Endothelial cell of umbilical vein (primary cell): ENCODE measurements around the gene PYGB. TPM values are rescaled to one million over a fixed set of nuclear protein-coding genes. Genes with fewer than 3 reads are reported as not detected.

Experiments used
- BruUV-seq: library from RNA; stranded (reverse); fragments of 400-500 nt; replicated peaks from 2 replicates; lab custom pipeline; 2021; lab: Mats Ljungman, UMichigan
- CTCF ChIA-PET: fragments of 300-600, 350-600 bp; sonication (Branson Sonifier 250); formaldehyde crosslinking; loops from one replicate; lab custom pipeline; 2021; ENCODE audit warnings: antibody characterized with exemption, inconsistent platforms; lab: Charles Lee
- POLR2A ChIA-PET: fragments of 300-600, 350-600 bp; sonication (Branson Sonifier 250); formaldehyde crosslinking; loops from one replicate; lab custom pipeline; 2021; ENCODE audit warnings: antibody characterized with exemption, inconsistent platforms; lab: Charles Lee
- DNase-seq: peaks from one replicate; pipeline ENCODE4 v3.0.0-alpha.2; 2011; ENCODE audit warnings: low read depth, low spot score
- FAIRE-seq: peaks from 2 replicates; lab custom pipeline; 2011; peaks lifted over from hg19 to GRCh38; lab: Jason Lieb, UNC
- H2AFZ ChIP-seq: 2 replicates; pipeline ENCODE4 v1.6.0; 2012; ENCODE audit warnings: low read depth, low read length, control low read depth, inconsistent platforms
- H3K27ac ChIP-seq: 2 replicates; pipeline ENCODE4 v1.5.1; 2011; ENCODE audit warnings: low read depth, mild to moderate bottlenecking, control low read depth, low read length, moderate library complexity; ENCODE audit not compliant: insufficient read depth
- H3K27me3 ChIP-seq, 2 experiments: 2 replicates each; pipeline versions ENCODE4 v1.6.0 to v1.6.1; 2011; ENCODE audit warnings: low read length in 2 of 2, mixed read lengths in 1 of 2; ENCODE audit not compliant: control insufficient read depth in 2 of 2, insufficient read depth in 2 of 2
- H3K36me3 ChIP-seq, 2 experiments: 2 replicates in 1 of 2; 3 replicates in 1 of 2; pipeline ENCODE4 v1.5.1; 2011; ENCODE audit warnings: low read length in 2 of 2, mild to moderate bottlenecking in 1 of 2, moderate library complexity in 1 of 2; ENCODE audit not compliant: control insufficient read depth in 2 of 2, insufficient read depth in 2 of 2; ENCODE audit errors: extremely low read depth in 1 of 2
- H3K4me1 ChIP-seq: 3 replicates; pipeline ENCODE4 v1.5.1; 2011; ENCODE audit warnings: mild to moderate bottlenecking, low read length; ENCODE audit not compliant: control insufficient read depth, insufficient read depth; ENCODE audit errors: extremely low read depth
- H3K4me2 ChIP-seq: 2 replicates; pipeline ENCODE4 v1.6.1; 2011; ENCODE audit warnings: low read length, control low read depth, mixed read lengths; ENCODE audit not compliant: insufficient read depth
- H3K4me3 ChIP-seq, 3 experiments: fragments of 200-600 bp in 1 of 3; sonication (generic), shearing (Covaris generic) in 1 of 3; replicated peaks in 1 of 3; 2 replicates each; pipeline ENCODE4 v1.5.1; 2011 to 2016; ENCODE audit warnings: control low read depth in 3 of 3, low read length in 3 of 3, mild to moderate bottlenecking in 2 of 3, inconsistent platforms in 1 of 3, low read depth in 1 of 3, moderate library complexity in 1 of 3; ENCODE audit not compliant: insufficient read depth in 1 of 3
- H3K79me2 ChIP-seq: 2 replicates; pipeline ENCODE4 v1.6.0; 2012; ENCODE audit warnings: low read length, inconsistent platforms; ENCODE audit not compliant: control insufficient read depth, insufficient read depth
- H3K9ac ChIP-seq: replicated peaks from 2 replicates; pipeline ENCODE3; 2011; ENCODE audit warnings: low read length, control low read depth; ENCODE audit not compliant: insufficient read depth; ENCODE audit errors: extremely low read depth
- H3K9me1 ChIP-seq: replicated peaks from 3 replicates; pipeline ENCODE4 v1.6.0; 2011; ENCODE audit warnings: mild to moderate bottlenecking, low read length; ENCODE audit not compliant: control insufficient read depth, insufficient read depth; ENCODE audit errors: extremely low read depth
- H3K9me3 ChIP-seq: replicated peaks from 2 replicates; pipeline ENCODE4 v1.5.1; 2012; ENCODE audit warnings: low read length, inconsistent platforms; ENCODE audit not compliant: control insufficient read depth, insufficient read depth
- H4K20me1 ChIP-seq: replicated peaks from 2 replicates; pipeline ENCODE3; 2011; ENCODE audit warnings: mild to moderate bottlenecking, low read length; ENCODE audit not compliant: control insufficient read depth, insufficient read depth; ENCODE audit errors: extremely low read depth
- EZH2 ChIP-seq: IDR thresholded peaks from 2 replicates; pipeline ENCODE4 v1.6.1; 2012; ENCODE audit warnings: borderline replicate concordance, low read depth, mild to moderate bottlenecking, moderate library complexity, low read length, inconsistent platforms; ENCODE audit not compliant: severe bottlenecking
- FOS ChIP-seq: IDR thresholded peaks from 2 replicates; pipeline ENCODE4 v1.6.1; 2011; ENCODE audit warnings: mild to moderate bottlenecking, low read length, moderate library complexity, borderline replicate concordance; ENCODE audit not compliant: insufficient read depth
- GATA2 ChIP-seq: IDR thresholded peaks from 2 replicates; pipeline ENCODE4 v1.7.0; 2011; ENCODE audit warnings: low read depth, mild to moderate bottlenecking, moderate library complexity, mixed read lengths, low read length; ENCODE audit not compliant: insufficient read length, insufficient read depth
- JUN ChIP-seq: IDR thresholded peaks from 2 replicates; pipeline ENCODE4 v1.6.1; 2011; ENCODE audit warnings: borderline replicate concordance, low read depth; ENCODE audit not compliant: insufficient read length, insufficient read depth
- MYC ChIP-seq: IDR thresholded peaks from one replicate; pipeline ENCODE4 v1.6.1; 2011; ENCODE audit warnings: mild to moderate bottlenecking, low read depth, low read length
- POLR2A ChIP-seq: IDR thresholded peaks from 2 replicates; pipeline ENCODE4 v1.6.1; 2012; ENCODE audit warnings: low read depth, mild to moderate bottlenecking, control low read depth, low read length
- POLR2AphosphoS5 ChIP-seq: IDR thresholded peaks from 2 replicates; pipeline ENCODE4 v1.6.1; 2012; ENCODE audit warnings: low read depth, mild to moderate bottlenecking, control low read depth, low read length, moderate library complexity; ENCODE audit not compliant: insufficient read depth
- dilution Hi-C: fragments of 300-500 bp; cut with MboI; formaldehyde crosslinking; loops from one replicate; pipeline ENCODE4 v1.15.0; 2019; ENCODE audit warnings: low sequenced_read_pairs; ENCODE audit not compliant: extremely low pct_ligation_motif_present
- intact Hi-C: fragments of 100-400 bp; cut with micrococcal nuclease; formaldehyde crosslinking; loops from one replicate; pipeline ENCODE4 v1.10.0; 2022
- polyA plus RNA-seq, 4 experiments: library from polyadenylated mRNA; depleted of rRNA in 3 of 4; stranded (reverse) in 3 of 4; unstranded in 1 of 4; fragments of >200 nt; gene quantifications; 2 replicates each; pipeline versions ENCODE4 v1.2.1 to v1.2.3, GENCODE V29; 2011 to 2012; ENCODE audit warnings: missing spikeins in 1 of 4
- total RNA-seq: library from RNA; stranded (reverse); gene quantifications from 2 replicates; pipeline ENCODE4 v1.2.3, GENCODE V29; 2021
- TF ChIP-seq, protein P1 (sequence below), 2 donors: IDR thresholded peaks; 1 replicate in 1 of 2; 2 replicates in 1 of 2; pipeline ENCODE4 v1.5.1; 2011; ENCODE audit warnings: low read length in 2 of 2, mild to moderate bottlenecking in 2 of 2, moderate library complexity in 2 of 2, control low read depth in 1 of 2, inconsistent platforms in 1 of 2, low read depth in 1 of 2; ENCODE audit not compliant: insufficient read depth in 1 of 2; ENCODE audit errors: extremely low read depth in 1 of 2
- TF ChIP-seq, protein P2 (sequence below): IDR thresholded peaks from 2 replicates; pipeline ENCODE4 v1.6.1; 2011; ENCODE audit not compliant: insufficient read depth, insufficient read length

PYGB gene
- total and polyA plus RNA-seq, 2 donors (not counting 3 experiments of a cell fraction or from before 2014, with no cell fraction given), result 36.1 to 60.2 TPM

DNA sequence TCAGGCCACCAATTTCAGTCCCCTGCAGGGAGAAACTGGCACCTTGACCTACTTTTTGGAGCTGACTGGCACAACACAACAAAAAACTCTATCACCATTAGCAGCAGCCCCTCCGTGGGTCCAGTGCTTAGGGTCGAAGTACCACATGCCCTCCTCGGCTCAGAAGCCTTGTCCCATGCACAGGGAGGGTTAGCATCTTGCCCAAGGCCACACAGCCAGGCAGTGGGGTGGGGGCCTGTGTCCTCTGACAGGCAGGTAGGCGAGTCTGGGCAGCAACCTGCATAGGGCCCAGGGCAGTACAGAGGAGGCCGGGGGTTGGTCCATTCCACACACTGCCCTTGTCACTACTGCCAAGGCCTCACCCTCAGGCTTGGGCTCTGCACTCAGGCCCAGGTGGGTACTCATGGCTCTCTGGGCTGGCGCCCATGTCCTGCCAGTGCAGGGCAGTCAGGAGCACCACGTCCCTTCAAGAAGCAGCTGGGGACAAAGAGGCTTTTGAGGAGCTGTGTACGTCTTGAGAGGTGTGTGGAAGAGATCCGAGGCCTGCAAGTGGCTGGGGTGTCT lies 53.6 kb downstream of the PYGB start:
- Histone ChIP-seq H3K4me3 (no peak overlapping the region), H3K27me3 (no peaks in the 10 kb centered on the region), H4K20me1 (no peaks in the 10 kb centered on the region), H3K79me2 (no peaks in the 10 kb centered on the region), H3K36me3 (peaks cover 3% of the 10 kb centered on the region in 2 experiments), H3K9me1 (no peaks in the 10 kb centered on the region), H3K4me1 (no peaks in the 10 kb centered on the region), H3K9ac (no peak overlapping the region), H3K9me3 (no peaks in the 10 kb centered on the region), H3K4me2 (no peak overlapping the region), H3K27ac (no peak overlapping the region), H2AFZ (no peak overlapping the region)
- no TSS peak for BruUV-seq
- intact Hi-C loops, result no loop called here
- ChIA-PET POLR2A (no interaction called here), CTCF (interaction anchor here (3.4 to 5.1 kb wide), 2 partner anchors 14 to 98 kb away, joined by 10 to 49 read pairs; no protein-coding TSS in a partner anchor)
- no peak for DNase-seq
- dilution Hi-C loops, result no loop called here
- no peak for FAIRE-seq
- no peak for TF ChIP-seq EZH2
- no peak for TF ChIP-seq MYC
- TF ChIP-seq, protein P1, sequence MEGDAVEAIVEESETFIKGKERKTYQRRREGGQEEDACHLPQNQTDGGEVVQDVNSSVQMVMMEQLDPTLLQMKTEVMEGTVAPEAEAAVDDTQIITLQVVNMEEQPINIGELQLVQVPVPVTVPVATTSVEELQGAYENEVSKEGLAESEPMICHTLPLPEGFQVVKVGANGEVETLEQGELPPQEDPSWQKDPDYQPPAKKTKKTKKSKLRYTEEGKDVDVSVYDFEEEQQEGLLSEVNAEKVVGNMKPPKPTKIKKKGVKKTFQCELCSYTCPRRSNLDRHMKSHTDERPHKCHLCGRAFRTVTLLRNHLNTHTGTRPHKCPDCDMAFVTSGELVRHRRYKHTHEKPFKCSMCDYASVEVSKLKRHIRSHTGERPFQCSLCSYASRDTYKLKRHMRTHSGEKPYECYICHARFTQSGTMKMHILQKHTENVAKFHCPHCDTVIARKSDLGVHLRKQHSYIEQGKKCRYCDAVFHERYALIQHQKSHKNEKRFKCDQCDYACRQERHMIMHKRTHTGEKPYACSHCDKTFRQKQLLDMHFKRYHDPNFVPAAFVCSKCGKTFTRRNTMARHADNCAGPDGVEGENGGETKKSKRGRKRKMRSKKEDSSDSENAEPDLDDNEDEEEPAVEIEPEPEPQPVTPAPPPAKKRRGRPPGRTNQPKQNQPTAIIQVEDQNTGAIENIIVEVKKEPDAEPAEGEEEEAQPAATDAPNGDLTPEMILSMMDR (IDR thresholded peaks at IDR 0.05; ENCODE audit: extremely low read depth in 1 of 2, insufficient read depth in 1 of 2, low read depth in 1 of 2, low read length in 2 of 2), result no peak
- TF ChIP-seq POLR2AphosphoS5, result no peak
- TF ChIP-seq GATA2, result no peak
- TF ChIP-seq, protein P2, sequence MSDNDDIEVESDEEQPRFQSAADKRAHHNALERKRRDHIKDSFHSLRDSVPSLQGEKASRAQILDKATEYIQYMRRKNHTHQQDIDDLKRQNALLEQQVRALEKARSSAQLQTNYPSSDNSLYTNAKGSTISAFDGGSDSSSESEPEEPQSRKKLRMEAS, result no peak
- TF ChIP-seq POLR2A, result no peak
- no peak for TF ChIP-seq JUN
- no peak for TF ChIP-seq FOS
